Measurements from ENCODE around the gene PCK2. TPM values are rescaled to one million over a fixed set of nuclear protein-coding genes. Genes with fewer than 3 reads are reported as not detected.

PCK2 gene
- total and polyA plus RNA-seq, 2 donors (not counting 3 experiments of a cell fraction or from before 2014, with no cell fraction given), result 23.5 to 24.5 TPM

- POLR2A ChIA-PET, result no interaction called here
- dilution Hi-C loops (cut with MboI; ENCODE audit: extremely low pct_ligation_motif_present, low sequenced_read_pairs), result no loop called here
- FAIRE-seq, result no peak
Observed at GRCh38 chr14:24078146-24078545, 16.0 kb upstream of the PCK2 start.

GRCh38 chr14:24079491-24080141, 14.5 kb upstream of the PCK2 start:
- Histone ChIP-seq H3K27ac (ENCODE audit: insufficient read depth, low read depth, low read length) (no peak overlapping the region), H3K9me3 (replicated peaks; ENCODE audit: control insufficient read depth, insufficient read depth, low read length) (no peaks in the 10 kb centered on the region), H3K4me2 (ENCODE audit: insufficient read depth, low read length) (no peak overlapping the region), H3K4me3 (replicated peaks in 1 of 3; ENCODE audit: insufficient read depth in 1 of 3, low read depth in 1 of 3, low read length in 3 of 3) (no peak overlapping the region), H3K36me3 (ENCODE audit: control insufficient read depth in 2 of 2, extremely low read depth in 1 of 2, insufficient read depth in 2 of 2, low read length in 2 of 2) (no peaks in the 10 kb centered on the region), H3K79me2 (ENCODE audit: control insufficient read depth, insufficient read depth, low read length) (no peaks in the 10 kb centered on the region), H2AFZ (ENCODE audit: low read depth, low read length) (no peak overlapping the region), H3K9ac (replicated peaks; ENCODE audit: extremely low read depth, insufficient read depth, low read length) (no peak overlapping the region), H3K27me3 (ENCODE audit: control insufficient read depth in 2 of 2, insufficient read depth in 2 of 2, low read length in 2 of 2) (peaks cover 27 to 35% of the 10 kb centered on the region in 2 experiments), H3K4me1 (ENCODE audit: control insufficient read depth, extremely low read depth, insufficient read depth, low read length) (no peaks in the 10 kb centered on the region), H3K9me1 (replicated peaks; ENCODE audit: control insufficient read depth, extremely low read depth, insufficient read depth, low read length) (no peaks in the 10 kb centered on the region), H4K20me1 (replicated peaks; ENCODE audit: control insufficient read depth, extremely low read depth, insufficient read depth, low read length) (no peaks in the 10 kb centered on the region)
- ChIA-PET CTCF (interaction anchor here (1.5 to 5.7 kb wide), 4 partner anchors 12 to 82 kb away, joined by 8 to 51 read pairs (median 29); partner anchors contain the start of gene IRF9), POLR2A (no interaction called here)
- DNase-seq (ENCODE audit: low read depth, low spot score), result no peak
- intact Hi-C loops (cut with micrococcal nuclease) (no loop called here), dilution Hi-C loops (cut with MboI; ENCODE audit: extremely low pct_ligation_motif_present, low sequenced_read_pairs) (no loop called here)
- BruUV-seq (replicated peaks), result no TSS peak
- no peak for FAIRE-seq
- TF ChIP-seq POLR2AphosphoS5 (IDR thresholded peaks at IDR 0.05; ENCODE audit: insufficient read depth, low read depth, low read length) (no peak), JUN (IDR thresholded peaks at IDR 0.05; ENCODE audit: borderline replicate concordance, insufficient read depth, insufficient read length, low read depth) (no peak), GATA2 (IDR thresholded peaks at IDR 0.05; ENCODE audit: insufficient read depth, insufficient read length, low read depth, low read length) (no peak), POLR2A (IDR thresholded peaks at IDR 0.05; ENCODE audit: low read depth, low read length) (no peak)

More at GRCh38 chr14:24078146-24078545, 16.0 kb upstream of the PCK2 start:
- Histone ChIP-seq H3K9me3 (replicated peaks; ENCODE audit: control insufficient read depth, insufficient read depth, low read length) (no peaks in the 10 kb centered on the region), H3K27ac (ENCODE audit: insufficient read depth, low read depth, low read length) (no peak overlapping the region), H3K9me1 (replicated peaks; ENCODE audit: control insufficient read depth, extremely low read depth, insufficient read depth, low read length) (no peaks in the 10 kb centered on the region), H3K4me2 (ENCODE audit: insufficient read depth, low read length) (no peak overlapping the region), H3K79me2 (ENCODE audit: control insufficient read depth, insufficient read depth, low read length) (no peaks in the 10 kb centered on the region), H3K4me3 (replicated peaks in 1 of 3; ENCODE audit: insufficient read depth in 1 of 3, low read depth in 1 of 3, low read length in 3 of 3) (no peak overlapping the region), H4K20me1 (replicated peaks; ENCODE audit: control insufficient read depth, extremely low read depth, insufficient read depth, low read length) (no peaks in the 10 kb centered on the region), H3K27me3 (ENCODE audit: control insufficient read depth in 2 of 2, insufficient read depth in 2 of 2, low read length in 2 of 2) (peaks cover 23 to 32% of the 10 kb centered on the region in 2 experiments), H3K36me3 (ENCODE audit: control insufficient read depth in 2 of 2, extremely low read depth in 1 of 2, insufficient read depth in 2 of 2, low read length in 2 of 2) (no peaks in the 10 kb centered on the region), H3K4me1 (ENCODE audit: control insufficient read depth, extremely low read depth, insufficient read depth, low read length) (no peaks in the 10 kb centered on the region), H3K9ac (replicated peaks; ENCODE audit: extremely low read depth, insufficient read depth, low read length) (no peak overlapping the region), H2AFZ (ENCODE audit: low read depth, low read length) (no peak overlapping the region)
- intact Hi-C loops (cut with micrococcal nuclease), result no loop called here
- TF ChIP-seq POLR2AphosphoS5 (IDR thresholded peaks at IDR 0.05; ENCODE audit: insufficient read depth, low read depth, low read length) (no peak), MAX (IDR thresholded peaks at IDR 0.05; ENCODE audit: insufficient read depth, insufficient read length) (no peak), FOS (IDR thresholded peaks at IDR 0.05; ENCODE audit: borderline replicate concordance, insufficient read depth, low read length) (no peak), EZH2 (IDR thresholded peaks at IDR 0.05; ENCODE audit: borderline replicate concordance, low read depth, low read length, severe bottlenecking) (no peak)
- no peak for DNase-seq (ENCODE audit: low read depth, low spot score)
- BruUV-seq (replicated peaks), result no TSS peak
- CTCF ChIA-PET, result interaction anchor here (5.7 kb wide), 1 partner anchor 20 kb away, joined by 51 read pairs; no protein-coding TSS in a partner anchor
